ENCODE data around the gene CDH5.
"Not testable (repeated sequence)": the region's sequence is repeated elsewhere in the genome, so short reads cannot be mapped to it uniquely, and the experiment has no call there.

CDH5 gene

DNA sequence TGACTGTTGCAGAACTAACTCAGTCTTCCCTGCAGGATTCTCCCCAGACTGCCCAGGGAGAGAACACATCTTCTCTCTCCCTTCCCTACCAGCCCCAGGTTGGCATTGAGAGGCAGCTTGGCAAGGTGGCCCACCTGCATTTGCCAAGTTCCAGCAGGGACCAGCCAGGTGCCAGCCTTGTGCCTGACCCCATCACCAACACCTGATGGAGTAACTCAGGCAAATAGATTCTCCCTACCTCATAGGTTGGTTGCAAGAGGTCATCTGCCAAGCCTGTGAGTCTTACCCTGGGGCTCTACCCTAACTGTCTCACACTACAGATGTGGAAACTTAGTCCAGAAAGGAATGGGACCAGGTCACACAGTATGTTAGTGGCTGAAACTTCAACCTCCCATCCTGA is 81.0 kb downstream of the CDH5 start:
- Histone ChIP-seq H3K36me3 (ENCODE audit: insufficient read depth, low read length) (no peaks in the 10 kb centered on the region), H2AFZ (ENCODE audit: low read length) (no peak overlapping the region), H3K4me2 (ENCODE audit: low read length) (no peak overlapping the region), H3K9ac (ENCODE audit: low read length) (no peak overlapping the region), H3K27me3 (ENCODE audit: insufficient read depth, low read length) (peaks cover 4% of the 10 kb centered on the region; the same call in 1 of the 2 replicates), H3F3A (ENCODE audit: insufficient read depth, low read length) (no peaks in the 10 kb centered on the region), H3K9me2 (ENCODE audit: low read depth, low read length) (no peaks in the 10 kb centered on the region), H3K27ac (ENCODE audit: low read depth, low read length, poor library complexity, severe bottlenecking) (no peak overlapping the region), H3K4me1 (ENCODE audit: insufficient read depth, low read length, severe bottlenecking) (no peaks in the 10 kb centered on the region), H3K4me3 (ENCODE audit: low read depth, low read length, poor library complexity, severe bottlenecking) (no peak overlapping the region), H4K20me1 (ENCODE audit: insufficient read depth, low read length) (no peaks in the 10 kb centered on the region), H3K79me2 (ENCODE audit: insufficient read depth, low read length) (no peaks in the 10 kb centered on the region), H3K9me3 (ENCODE audit: low read length) (no peaks in the 10 kb centered on the region)
- TF ChIP-seq, protein P1, sequence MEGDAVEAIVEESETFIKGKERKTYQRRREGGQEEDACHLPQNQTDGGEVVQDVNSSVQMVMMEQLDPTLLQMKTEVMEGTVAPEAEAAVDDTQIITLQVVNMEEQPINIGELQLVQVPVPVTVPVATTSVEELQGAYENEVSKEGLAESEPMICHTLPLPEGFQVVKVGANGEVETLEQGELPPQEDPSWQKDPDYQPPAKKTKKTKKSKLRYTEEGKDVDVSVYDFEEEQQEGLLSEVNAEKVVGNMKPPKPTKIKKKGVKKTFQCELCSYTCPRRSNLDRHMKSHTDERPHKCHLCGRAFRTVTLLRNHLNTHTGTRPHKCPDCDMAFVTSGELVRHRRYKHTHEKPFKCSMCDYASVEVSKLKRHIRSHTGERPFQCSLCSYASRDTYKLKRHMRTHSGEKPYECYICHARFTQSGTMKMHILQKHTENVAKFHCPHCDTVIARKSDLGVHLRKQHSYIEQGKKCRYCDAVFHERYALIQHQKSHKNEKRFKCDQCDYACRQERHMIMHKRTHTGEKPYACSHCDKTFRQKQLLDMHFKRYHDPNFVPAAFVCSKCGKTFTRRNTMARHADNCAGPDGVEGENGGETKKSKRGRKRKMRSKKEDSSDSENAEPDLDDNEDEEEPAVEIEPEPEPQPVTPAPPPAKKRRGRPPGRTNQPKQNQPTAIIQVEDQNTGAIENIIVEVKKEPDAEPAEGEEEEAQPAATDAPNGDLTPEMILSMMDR (IDR thresholded peaks at IDR 0.05; ENCODE audit: low read length): no peak
- TF ChIP-seq EZH2 (IDR thresholded peaks at IDR 0.05; ENCODE audit: borderline replicate concordance, low read length): no peak

DNA sequence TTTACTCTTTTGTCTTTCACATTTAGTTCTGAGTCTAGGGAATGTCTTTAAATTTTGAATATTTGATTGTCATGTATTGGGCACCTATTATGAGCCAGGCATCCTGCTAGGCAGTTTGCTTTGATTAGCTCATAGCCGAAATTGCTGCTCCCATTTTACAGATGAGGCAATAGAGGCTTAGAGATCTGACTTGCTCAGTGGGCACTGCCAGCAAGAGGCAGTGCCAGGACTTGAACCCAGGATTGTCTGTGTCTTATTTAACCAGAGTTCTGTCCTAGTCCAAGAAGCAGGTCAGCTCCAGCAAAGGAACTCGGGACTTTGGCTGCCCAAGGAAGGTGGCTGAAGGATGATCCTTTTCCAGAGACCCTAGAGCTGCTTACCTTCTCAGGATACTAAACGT is 85.1 kb downstream of the CDH5 start:
- no peaks in the 10 kb centered on the region for H3K79me2 ChIP-seq (ENCODE audit: insufficient read depth, low read length)
- H3K4me2 ChIP-seq (ENCODE audit: low read length): no peak overlapping the region
- TF ChIP-seq EZH2 (IDR thresholded peaks at IDR 0.05; ENCODE audit: borderline replicate concordance, low read length): no peak
- TF ChIP-seq, protein P1 (IDR thresholded peaks at IDR 0.05; ENCODE audit: low read length): no peak
- H3K4me1 ChIP-seq (ENCODE audit: insufficient read depth, low read length, severe bottlenecking): no peaks in the 10 kb centered on the region
- no peaks in the 10 kb centered on the region for H3K36me3 ChIP-seq (ENCODE audit: insufficient read depth, low read length)
- H3F3A ChIP-seq (ENCODE audit: insufficient read depth, low read length): no peaks in the 10 kb centered on the region
- no peaks in the 10 kb centered on the region for H4K20me1 ChIP-seq (ENCODE audit: insufficient read depth, low read length)
- no peak overlapping the region for H3K27ac ChIP-seq (ENCODE audit: low read depth, low read length, poor library complexity, severe bottlenecking)
- peaks cover 4% of the 10 kb centered on the region; the same call in 1 of the 2 replicates for H3K27me3 ChIP-seq (ENCODE audit: insufficient read depth, low read length)
- no peaks in the 10 kb centered on the region for H3K9me3 ChIP-seq (ENCODE audit: low read length)
- H3K9ac ChIP-seq (ENCODE audit: low read length): no peak overlapping the region
- H3K4me3 ChIP-seq (ENCODE audit: low read depth, low read length, poor library complexity, severe bottlenecking): no peak overlapping the region
- no peak overlapping the region for H2AFZ ChIP-seq (ENCODE audit: low read length)
- no peaks in the 10 kb centered on the region for H3K9me2 ChIP-seq (ENCODE audit: low read depth, low read length)

DNA sequence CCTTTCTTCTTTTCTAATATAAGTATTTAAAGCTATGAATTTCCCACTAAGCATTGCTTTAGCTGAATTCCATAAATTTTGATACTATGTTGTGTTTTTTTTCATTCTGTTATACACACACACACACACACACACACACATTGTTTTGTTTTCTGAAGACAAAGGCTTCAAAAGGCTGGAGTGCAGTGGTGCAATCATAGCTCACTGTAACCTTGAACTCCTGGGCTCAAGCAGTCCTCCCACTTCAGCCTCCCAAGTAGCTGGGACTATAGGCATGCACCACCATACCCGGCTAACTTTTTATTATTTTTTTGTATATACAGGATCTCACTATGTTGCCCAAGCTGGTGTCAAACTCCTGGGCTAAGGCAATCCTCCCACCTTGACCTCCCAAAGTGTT is 86.7 kb downstream of the CDH5 start:
- not testable (repeated sequence) for H3K4me2 ChIP-seq (ENCODE audit: low read length); H3K36me3 ChIP-seq (ENCODE audit: insufficient read depth, low read length); H3K27ac ChIP-seq (ENCODE audit: low read depth, low read length, poor library complexity, severe bottlenecking); H3K27me3 ChIP-seq (ENCODE audit: insufficient read depth, low read length); H3K9me3 ChIP-seq (ENCODE audit: low read length); H3K9me2 ChIP-seq (ENCODE audit: low read depth, low read length); H3K4me1 ChIP-seq (ENCODE audit: insufficient read depth, low read length, severe bottlenecking); H3K9ac ChIP-seq (ENCODE audit: low read length); H3K4me3 ChIP-seq (ENCODE audit: low read depth, low read length, poor library complexity, severe bottlenecking); H4K20me1 ChIP-seq (ENCODE audit: insufficient read depth, low read length); H3K79me2 ChIP-seq (ENCODE audit: insufficient read depth, low read length); H3F3A ChIP-seq (ENCODE audit: insufficient read depth, low read length); H2AFZ ChIP-seq (ENCODE audit: low read length)

All from OCI-LY1 (cell line).